Hepatocyte (in vitro differentiated cells): ENCODE data around the gene KNCN. TPM values are rescaled to one million over a fixed set of nuclear protein-coding genes. Genes with fewer than 3 reads are reported as not detected.
A peak's percentile ranks its signal among the peaks of the same experiment; 100 is the strongest.

Experiments
- DNase-seq: peaks from one replicate; pipeline ENCODE4 v3.0.0-alpha.2; 2016; ENCODE audit warnings: low spot score
- H2AFZ ChIP-seq: fragments of 200-600 bp; sonication (generic); 2 replicates; pipeline ENCODE4 v1.6.0; 2016; ENCODE audit warnings: antibody characterized with exemption, mild to moderate bottlenecking
- H3K27ac ChIP-seq: fragments of 200-600 bp; sonication (generic); 2 replicates; pipeline ENCODE4 v1.5.1; 2016; ENCODE audit warnings: mild to moderate bottlenecking
- H3K27me3 ChIP-seq: fragments of 200-600 bp; sonication (generic); 2 replicates; pipeline ENCODE4 v1.6.1; 2016
- H3K36me3 ChIP-seq: fragments of 200-600 bp; sonication (generic); replicated peaks from 2 replicates; pipeline ENCODE4 v1.5.1; 2016; ENCODE audit warnings: low read depth; ENCODE audit not compliant: insufficient read depth
- H3K4me1 ChIP-seq: fragments of 200-600 bp; sonication (generic); 2 replicates; pipeline ENCODE4 v1.5.1; 2016; ENCODE audit warnings: mild to moderate bottlenecking, moderate library complexity; ENCODE audit not compliant: insufficient read depth
- H3K4me2 ChIP-seq: fragments of 200-600 bp; sonication (generic); 2 replicates; pipeline ENCODE4 v1.6.0; 2016
- H3K4me3 ChIP-seq: fragments of 200-600 bp; sonication (generic); 2 replicates; pipeline ENCODE4 v1.5.1; 2016; ENCODE audit warnings: mild to moderate bottlenecking
- H3K79me2 ChIP-seq: fragments of 200-600 bp; sonication (generic); 2 replicates; pipeline ENCODE4 v1.6.0; 2017; ENCODE audit warnings: mild to moderate bottlenecking
- H3K9me2 ChIP-seq: fragments of 200-600 bp; sonication (generic); replicated peaks from 2 replicates; pipeline ENCODE4 v1.6.0; 2017; ENCODE audit warnings: mild to moderate bottlenecking; ENCODE audit not compliant: insufficient read depth
- H3K9me3 ChIP-seq: fragments of 200-600 bp; sonication (generic); 2 replicates; pipeline ENCODE4 v1.5.1; 2016; ENCODE audit warnings: low read depth, mild to moderate bottlenecking
- H4K20me1 ChIP-seq: fragments of 200-600 bp; sonication (generic); 2 replicates; pipeline ENCODE4 v1.6.0; 2016; ENCODE audit warnings: mild to moderate bottlenecking; ENCODE audit not compliant: insufficient read depth, poor library complexity, severe bottlenecking
- CTCF ChIP-seq: fragments of 200-600 bp; sonication (generic); IDR thresholded peaks from 2 replicates; pipeline ENCODE4 v1.5.1; 2016; ENCODE audit warnings: antibody characterized with exemption, mild to moderate bottlenecking; ENCODE audit not compliant: poor library complexity
- EZH2 ChIP-seq: fragments of 200-600 bp; sonication (generic); IDR thresholded peaks from 2 replicates; pipeline ENCODE4 v1.6.1; 2016; ENCODE audit warnings: antibody characterized with exemption, mild to moderate bottlenecking, borderline replicate concordance
- EZH2phosphoT487 ChIP-seq: fragments of 200-600 bp; sonication (generic); IDR thresholded peaks from one replicate; pipeline ENCODE4 v1.6.1; 2018; ENCODE audit warnings: antibody characterized with exemption, mild to moderate bottlenecking, low read depth, moderate library complexity; ENCODE audit not compliant: unreplicated experiment, severe bottlenecking
- WGBS: methylation state at CpG from one replicate; pipeline ENCODE4 v1.1.6; 2016; ENCODE audit warnings: low lambda C conversion rate; ENCODE audit errors: missing lambda C conversion rate; 5-methylcytosine and 5-hydroxymethylcytosine counted together
- polyA plus RNA-seq: library from polyadenylated mRNA; unstranded; fragments of >200 nt; fragmentation: Nextera tagmentation; extraction: Ambion mirVana; gene quantifications from 2 replicates; pipeline ENCODE4 v1.2.1, GENCODE V29; 2016
- total RNA-seq: library from RNA; depleted of rRNA; stranded (reverse); fragments of >200 nt; gene quantifications from 2 replicates; pipeline ENCODE4 v1.2.3, GENCODE V29; 2014

KNCN gene
- total and polyA plus RNA-seq, 2 experiments from 2014 or later: not detected

GRCh38 chr1:46545784-46546183 is 5.7 kb downstream of the KNCN start:
- no peak for TF ChIP-seq CTCF
- TF ChIP-seq EZH2phosphoT487: no peak
- TF ChIP-seq EZH2: no peak
- Histone ChIP-seq H3K9me2 (no peaks in the 10 kb centered on the region), H4K20me1 (no peaks in the 10 kb centered on the region), H3K27me3 (peaks cover 62% of the 10 kb centered on the region), H3K27ac (no peak overlapping the region), H3K9me3 (no peaks in the 10 kb centered on the region), H3K79me2 (no peaks in the 10 kb centered on the region), H2AFZ (no peak overlapping the region), H3K36me3 (no peaks in the 10 kb centered on the region), H3K4me2 (no peak overlapping the region), H3K4me1 (peaks cover 3% of the 10 kb centered on the region), H3K4me3 (no peak overlapping the region)
- WGBS: 76% methylated on average over 3 of the region's 3 CpGs
- no peak for DNase-seq

GRCh38 chr1:46544561-46545240 is 6.7 kb downstream of the KNCN start:
- TF ChIP-seq EZH2phosphoT487 (no peak), EZH2 (no peak), CTCF (no peak)
- 74% methylated on average over 5 of the region's 5 CpGs for WGBS
- Histone ChIP-seq H3K9me3 (no peaks in the 10 kb centered on the region), H4K20me1 (no peaks in the 10 kb centered on the region), H3K4me1 (peaks cover 3% of the 10 kb centered on the region), H3K9me2 (no peaks in the 10 kb centered on the region), H3K4me2 (peak overlapping the region; percentile 76), H3K27me3 (peaks cover 67% of the 10 kb centered on the region), H3K27ac (no peak overlapping the region), H3K4me3 (no peak overlapping the region), H3K36me3 (no peaks in the 10 kb centered on the region), H3K79me2 (no peaks in the 10 kb centered on the region), H2AFZ (no peak overlapping the region)
- no peak for DNase-seq

- H3K27me3 ChIP-seq: peaks cover 67% of the 10 kb centered on the region
- TF ChIP-seq CTCF (no peak), EZH2phosphoT487 (no peak), EZH2 (peak; percentile 79)
- no peaks in the 10 kb centered on the region for H3K36me3 ChIP-seq
- no peaks in the 10 kb centered on the region for H3K79me2 ChIP-seq
- H3K9me2 ChIP-seq: no peaks in the 10 kb centered on the region
- 7% methylated on average over 28 of the region's 58 CpGs for WGBS
- no peak overlapping the region for H3K4me3 ChIP-seq
- no peak overlapping the region for H2AFZ ChIP-seq
- H3K4me1 ChIP-seq: peaks cover 3% of the 10 kb centered on the region
- H3K27ac ChIP-seq: no peak overlapping the region
- DNase-seq: no peak
- H3K4me2 ChIP-seq: peak overlapping the region; percentile 76
- H3K9me3 ChIP-seq: no peaks in the 10 kb centered on the region
- no peaks in the 10 kb centered on the region for H4K20me1 ChIP-seq
Measured at GRCh38 chr1:46543761-46544560, 7.5 kb downstream of the KNCN start.
